H9 (cell line): ENCODE data around the gene PCGF6. TPM values are rescaled to one million over a fixed set of nuclear protein-coding genes. Genes with fewer than 3 reads are reported as not detected.

Experiments used
- DNase-seq: peaks from one replicate; pipeline ENCODE4 v3.0.0-alpha.2; 2017
- H2AFZ ChIP-seq: one replicate; pipeline ENCODE4 v1.6.1; 2013; ENCODE audit warnings: mild to moderate bottlenecking, low read length, control low read depth, moderate library complexity
- H2AK5ac ChIP-seq: 2 replicates; pipeline ENCODE4 v1.6.1; 2013; ENCODE audit warnings: low read length, control low read depth, mixed read lengths; ENCODE audit not compliant: insufficient read length
- H2BK120ac ChIP-seq: one replicate; pipeline ENCODE4 v1.6.1; 2013; ENCODE audit warnings: low read depth, mild to moderate bottlenecking, low read length, control low read depth, inconsistent platforms; ENCODE audit not compliant: poor library complexity, severe bottlenecking
- H2BK12ac ChIP-seq: 2 replicates; pipeline ENCODE4 v1.6.1; 2013; ENCODE audit warnings: low read length, control low read depth, mixed read lengths, low read depth; ENCODE audit not compliant: insufficient read length
- H2BK15ac ChIP-seq: 2 replicates; pipeline ENCODE4 v1.6.1; 2013; ENCODE audit warnings: low read depth, low read length, control low read depth
- H2BK20ac ChIP-seq: one replicate; pipeline ENCODE4 v1.6.1; 2013; ENCODE audit warnings: low read depth, mild to moderate bottlenecking, low read length, control low read depth, inconsistent platforms; ENCODE audit not compliant: poor library complexity, severe bottlenecking
- H2BK5ac ChIP-seq: 2 replicates; pipeline ENCODE4 v1.6.1; 2013; ENCODE audit warnings: low read length, control low read depth, mixed read lengths; ENCODE audit not compliant: insufficient read length
- H3K14ac ChIP-seq: 2 replicates; pipeline ENCODE4 v1.6.1; 2013; ENCODE audit warnings: low read length, control low read depth; ENCODE audit not compliant: insufficient read depth
- H3K18ac ChIP-seq: 2 replicates; pipeline ENCODE4 v1.6.1; 2013; ENCODE audit warnings: low read depth, mild to moderate bottlenecking, mixed read lengths, low read length, control low read depth; ENCODE audit not compliant: insufficient read length
- H3K23ac ChIP-seq: 2 replicates; pipeline ENCODE4 v1.6.1; 2013; ENCODE audit warnings: low read length, control low read depth, mixed read lengths, low read depth; ENCODE audit not compliant: insufficient read length
- H3K23me2 ChIP-seq: 2 replicates; pipeline ENCODE4 v1.6.1; 2013; ENCODE audit warnings: low read depth, mild to moderate bottlenecking, mixed read lengths, low read length, control low read depth; ENCODE audit not compliant: insufficient read length, poor library complexity, severe bottlenecking
- H3K27ac ChIP-seq: 2 replicates; pipeline ENCODE4 v1.5.1; 2013; ENCODE audit warnings: low read length, control low read depth, mixed read lengths, low read depth; ENCODE audit not compliant: insufficient read length
- H3K27me3 ChIP-seq: 2 replicates; pipeline ENCODE4 v1.6.1; 2013; ENCODE audit warnings: low read length, control low read depth, inconsistent platforms; ENCODE audit not compliant: insufficient read depth
- H3K4ac ChIP-seq: 2 replicates; pipeline ENCODE4 v1.6.1; 2013; ENCODE audit warnings: low read depth, mild to moderate bottlenecking, control low read depth, inconsistent platforms, low read length, moderate library complexity
- H3K4me1 ChIP-seq: 2 replicates; pipeline ENCODE4 v1.6.1; 2013; ENCODE audit warnings: low read length, control low read depth, inconsistent platforms; ENCODE audit not compliant: insufficient read depth
- H3K4me2 ChIP-seq: 2 replicates; pipeline ENCODE4 v1.6.1; 2013; ENCODE audit warnings: low read length, control low read depth, mixed read lengths; ENCODE audit not compliant: insufficient read length, insufficient read depth
- H3K56ac ChIP-seq: 2 replicates; pipeline ENCODE4 v1.6.1; 2013; ENCODE audit warnings: low read depth, mild to moderate bottlenecking, mixed read lengths, low read length, control low read depth; ENCODE audit not compliant: insufficient read length
- H3K79me1 ChIP-seq: 2 replicates; pipeline ENCODE4 v1.6.1; 2013; ENCODE audit warnings: low read depth, mild to moderate bottlenecking, moderate library complexity, low read length, control low read depth, inconsistent platforms; ENCODE audit not compliant: insufficient read depth, poor library complexity, severe bottlenecking
- H3K79me2 ChIP-seq: 2 replicates; pipeline ENCODE4 v1.6.1; 2013; ENCODE audit warnings: low read length, control low read depth, inconsistent platforms; ENCODE audit not compliant: insufficient read depth
- H3K9ac ChIP-seq: 2 replicates; pipeline ENCODE4 v1.6.1; 2013; ENCODE audit warnings: low read length, control low read depth, mixed read lengths; ENCODE audit not compliant: insufficient read length; ENCODE audit errors: extremely low read depth
- H3K9me3 ChIP-seq: one replicate; pipeline ENCODE4 v1.6.1; 2013; ENCODE audit warnings: low read depth, low read length, inconsistent platforms; ENCODE audit not compliant: control insufficient read depth
- H3T11ph ChIP-seq: one replicate; pipeline ENCODE4 v1.6.1; 2013; ENCODE audit warnings: mild to moderate bottlenecking, low read length, control low read depth, inconsistent platforms
- H4K20me1 ChIP-seq: one replicate; pipeline ENCODE4 v1.6.1; 2013; ENCODE audit not compliant: control insufficient read depth, insufficient read length, insufficient read depth
- H4K5ac ChIP-seq: 2 replicates; pipeline ENCODE4 v1.6.1; 2013; ENCODE audit warnings: low read depth, mild to moderate bottlenecking, mixed read lengths, low read length, control low read depth; ENCODE audit not compliant: insufficient read length
- H4K8ac ChIP-seq: replicated peaks from 2 replicates; pipeline ENCODE4 v1.6.1; 2013; ENCODE audit warnings: low read length, control low read depth, mixed read lengths, low read depth; ENCODE audit not compliant: insufficient read length
- H4K91ac ChIP-seq: 2 replicates; pipeline ENCODE4 v1.6.1; 2013; ENCODE audit warnings: low read depth, mild to moderate bottlenecking, moderate library complexity, mixed read lengths, low read length, control low read depth; ENCODE audit not compliant: insufficient read length
- H3K27ac Mint-ChIP-seq, 3 experiments: 2 replicates in 2 of 3; 3 replicates in 1 of 3; pipeline ENCODE4 v1.8.0; 2020 to 2021; ENCODE audit warnings: mixed read lengths in 3 of 3, mild to moderate bottlenecking in 1 of 3, moderate library complexity in 1 of 3
- H3K27me3 Mint-ChIP-seq: 2 replicates; pipeline ENCODE4 v1.8.0; 2021; ENCODE audit warnings: low read depth, mild to moderate bottlenecking, moderate library complexity, mixed read lengths
- H3K36me3 Mint-ChIP-seq, 3 experiments: 2 replicates in 2 of 3; 3 replicates in 1 of 3; pipeline ENCODE4 v1.8.0; 2020 to 2021; ENCODE audit warnings: low read depth in 3 of 3, mixed read lengths in 3 of 3; ENCODE audit not compliant: insufficient read depth in 1 of 3
- H3K4me1 Mint-ChIP-seq, 2 experiments: 2 replicates each; pipeline ENCODE4 v1.8.0; 2020; ENCODE audit warnings: mixed read lengths in 2 of 2
- H3K4me3 Mint-ChIP-seq, 2 experiments: 2 replicates in 1 of 2; 3 replicates in 1 of 2; pipeline ENCODE4 v1.8.0; 2020 to 2021; ENCODE audit warnings: mild to moderate bottlenecking in 2 of 2, mixed read lengths in 2 of 2, moderate library complexity in 1 of 2
- H3K9me3 Mint-ChIP-seq, 2 experiments: 2 replicates in 1 of 2; 3 replicates in 1 of 2; pipeline ENCODE4 v1.8.0; 2020; ENCODE audit warnings: mild to moderate bottlenecking in 2 of 2, mixed read lengths in 2 of 2, moderate library complexity in 1 of 2
- CTCF ChIP-seq: fragments of 200-600 bp; sonication (generic); conservative IDR thresholded peaks from 3 replicates; pipeline ENCODE4 v1.8.0; 2021; ENCODE audit warnings: antibody characterized with exemption, mild to moderate bottlenecking
- WGBS: extraction: QIAGEN DNeasy Blood & Tissue Kit; methylation state at CpG from one replicate; pipeline ENCODE4 v1.1.7; 2013; ENCODE audit warnings: missing lambda C conversion rate, low lambda C conversion rate, mixed read lengths; ENCODE audit not compliant: insufficient read length; ENCODE audit errors: extremely low coverage; 5-methylcytosine and 5-hydroxymethylcytosine counted together
- total RNA-seq: library from RNA; stranded (reverse); gene quantifications from 2 replicates; pipeline ENCODE4 v1.2.1, GENCODE V29; 2021

PCGF6 gene
- total RNA-seq, 1 experiment from 2014 or later, result 23.5 TPM

DNA sequence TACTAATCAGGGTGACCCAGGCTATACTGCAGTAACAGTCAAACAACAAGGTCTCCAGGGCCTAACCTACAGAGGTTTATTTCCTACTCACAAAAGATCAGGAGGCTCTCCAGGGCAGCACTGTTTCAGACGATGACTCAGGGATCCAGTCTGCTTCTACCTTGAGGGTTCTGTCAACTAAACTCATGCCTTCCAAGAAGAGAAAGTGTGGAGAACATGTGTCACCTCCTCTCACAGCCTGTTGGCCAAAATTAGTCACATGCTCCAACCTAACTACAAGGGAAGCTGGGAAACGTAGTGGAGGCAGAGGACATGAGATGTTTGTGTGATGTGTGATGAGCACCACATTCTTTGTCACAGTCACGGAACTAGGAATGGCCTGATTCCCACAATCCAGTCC lies 88.7 kb downstream of the PCGF6 start:
- Histone ChIP-seq H3K79me2 (no peaks in the 10 kb centered on the region), H3K23me2 (no peaks in the 10 kb centered on the region), H3T11ph (no peak overlapping the region), H2BK12ac (no peak overlapping the region), H2BK15ac (no peak overlapping the region), H3K23ac (no peak overlapping the region), H4K8ac (no peak overlapping the region), H2AK5ac (no peak overlapping the region), H3K9me3 (peaks cover 6% of the 10 kb centered on the region), H4K5ac (no peak overlapping the region), H3K18ac (no peak overlapping the region), H4K20me1 (no peaks in the 10 kb centered on the region), H3K4me1 (no peaks in the 10 kb centered on the region), H2BK20ac (no peak overlapping the region), H3K27ac (no peak overlapping the region), H3K4me2 (no peak overlapping the region), H3K27me3 (no peaks in the 10 kb centered on the region), H3K14ac (no peak overlapping the region), H3K9ac (no peak overlapping the region), H3K4ac (no peak overlapping the region), H2AFZ (no peak overlapping the region), H2BK120ac (no peak overlapping the region), H2BK5ac (no peak overlapping the region), H4K91ac (no peak overlapping the region), H3K79me1 (no peaks in the 10 kb centered on the region), H3K56ac (no peak overlapping the region)
- Mint-ChIP-seq H3K4me1 (no peaks in the 10 kb centered on the region), H3K36me3 (peaks cover 7 to 14% (median 14%) of the 10 kb centered on the region in 3 experiments; a peak in 6 of 7 replicates), H3K9me3 (peaks cover 26 to 28% of the 10 kb centered on the region in 2 experiments), H3K27me3 (peaks cover 22% of the 10 kb centered on the region), H3K27ac (no peak overlapping the region), H3K4me3 (no peak overlapping the region)
- no peak for DNase-seq
- WGBS, result no CpG with 5 or more reads among the region's 3 CpGs
- TF ChIP-seq CTCF, result no peak
